Activated CD4-positive, alpha-beta T cell treated with anti-CD3 and anti-CD28 coated beads, Interleukin-2, amount 50 U/mL, for 16 hours (primary cell): Measurements from ENCODE around the gene PCDHGB6.
"Not testable (repeated sequence)": the region's sequence is repeated elsewhere in the genome, so short reads cannot be mapped to it uniquely, and the experiment has no call there.

Source experiments
- DNase-seq: peaks from one replicate; pipeline ENCODE4 v3.0.0-alpha.2; 2020

PCDHGB6 gene

DNA sequence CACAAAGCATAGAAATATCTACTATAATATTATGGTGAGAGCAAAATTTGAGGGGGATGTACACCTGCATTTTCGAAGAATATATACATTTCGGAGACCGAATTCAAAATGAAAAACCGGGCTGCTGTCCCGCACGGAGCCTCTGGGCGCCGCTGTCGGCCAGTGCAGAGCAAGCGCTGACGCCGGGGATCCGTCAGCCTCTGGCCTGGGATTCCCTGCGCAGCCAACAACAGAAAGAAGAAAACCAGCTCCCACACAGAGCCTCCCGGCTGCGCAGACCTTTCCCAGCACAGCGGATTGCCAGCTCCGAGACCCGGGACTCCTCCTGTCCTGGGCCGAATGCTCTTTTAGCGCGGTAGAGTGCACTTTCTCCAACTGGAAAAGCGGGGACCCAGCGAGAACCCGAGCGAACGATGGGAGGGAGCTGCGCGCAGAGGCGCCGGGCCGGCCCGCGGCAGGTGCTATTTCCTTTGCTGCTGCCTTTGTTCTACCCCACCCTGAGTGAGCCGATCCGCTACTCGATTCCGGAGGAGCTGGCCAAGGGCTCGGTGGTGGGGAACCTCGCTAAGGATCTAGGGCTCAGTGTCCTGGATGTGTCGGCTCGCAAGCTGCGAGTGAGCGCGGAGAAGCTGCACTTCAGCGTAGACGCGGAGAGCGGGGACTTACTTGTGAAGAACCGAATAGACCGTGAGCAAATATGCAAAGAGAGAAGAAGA, at the start of gene PCDHGB6:
Gene PCDHGB6, plus strand, starts transcription at position 232 of the 716 bp plus-strand sequence. Its CDS starts 182 bp downstream, at position 414.
- peak; percentile 31 for DNase-seq

- DNase-seq = no peak
Observed at GRCh38 chr5:141359790-141360426, 47.9 kb upstream of the PCDHGB6 start, which contains the start of gene PCDHGB2. TSS of gene PCDHGB2 (plus strand) at chr5:141359994. CDS start at chr5:141360136, 142 bp downstream.

GRCh38 chr5:141360685-141361084, 47.1 kb upstream of the PCDHGB6 start:
- DNase-seq = no peak

GRCh38 chr5:141362719-141363118, 45.1 kb upstream of the PCDHGB6 start:
- DNase-seq = no peak

DNA sequence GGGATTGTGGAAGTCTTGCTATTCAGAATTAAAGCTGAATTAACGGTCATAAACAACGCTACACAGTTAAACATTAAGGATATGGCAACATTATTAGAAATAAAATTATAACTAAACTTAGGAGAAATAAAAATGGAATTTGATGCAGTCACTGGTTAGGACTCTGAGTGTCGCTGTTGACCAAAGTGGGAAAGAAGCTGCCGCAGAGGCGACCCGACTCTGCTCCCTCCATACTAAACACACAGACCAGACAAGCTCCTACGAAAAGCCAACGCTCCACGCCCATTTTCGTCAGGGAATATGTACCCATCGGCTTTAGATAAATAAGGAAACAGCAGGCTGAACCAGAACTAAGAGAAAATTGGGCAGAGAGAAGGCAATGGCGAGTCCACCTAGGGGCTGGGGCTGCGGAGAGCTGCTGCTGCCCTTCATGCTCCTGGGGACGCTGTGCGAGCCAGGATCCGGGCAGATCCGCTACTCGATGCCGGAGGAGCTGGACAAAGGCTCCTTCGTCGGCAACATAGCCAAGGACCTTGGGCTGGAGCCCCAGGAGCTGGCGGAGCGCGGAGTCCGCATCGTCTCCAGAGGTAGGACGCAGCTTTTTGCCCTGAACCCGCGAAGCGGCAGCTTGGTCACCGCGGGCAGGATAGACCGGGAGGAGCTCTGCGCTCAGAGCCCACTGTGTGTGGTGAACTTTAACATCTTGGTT, 43.7 kb upstream of the PCDHGB6 start, which contains the start of gene PCDHGA5:
Gene PCDHGA5, plus strand, starts transcription at position 211 of the 709 bp plus-strand sequence. Its CDS starts 169 bp downstream, at position 380.
- DNase-seq = no peak

DNA sequence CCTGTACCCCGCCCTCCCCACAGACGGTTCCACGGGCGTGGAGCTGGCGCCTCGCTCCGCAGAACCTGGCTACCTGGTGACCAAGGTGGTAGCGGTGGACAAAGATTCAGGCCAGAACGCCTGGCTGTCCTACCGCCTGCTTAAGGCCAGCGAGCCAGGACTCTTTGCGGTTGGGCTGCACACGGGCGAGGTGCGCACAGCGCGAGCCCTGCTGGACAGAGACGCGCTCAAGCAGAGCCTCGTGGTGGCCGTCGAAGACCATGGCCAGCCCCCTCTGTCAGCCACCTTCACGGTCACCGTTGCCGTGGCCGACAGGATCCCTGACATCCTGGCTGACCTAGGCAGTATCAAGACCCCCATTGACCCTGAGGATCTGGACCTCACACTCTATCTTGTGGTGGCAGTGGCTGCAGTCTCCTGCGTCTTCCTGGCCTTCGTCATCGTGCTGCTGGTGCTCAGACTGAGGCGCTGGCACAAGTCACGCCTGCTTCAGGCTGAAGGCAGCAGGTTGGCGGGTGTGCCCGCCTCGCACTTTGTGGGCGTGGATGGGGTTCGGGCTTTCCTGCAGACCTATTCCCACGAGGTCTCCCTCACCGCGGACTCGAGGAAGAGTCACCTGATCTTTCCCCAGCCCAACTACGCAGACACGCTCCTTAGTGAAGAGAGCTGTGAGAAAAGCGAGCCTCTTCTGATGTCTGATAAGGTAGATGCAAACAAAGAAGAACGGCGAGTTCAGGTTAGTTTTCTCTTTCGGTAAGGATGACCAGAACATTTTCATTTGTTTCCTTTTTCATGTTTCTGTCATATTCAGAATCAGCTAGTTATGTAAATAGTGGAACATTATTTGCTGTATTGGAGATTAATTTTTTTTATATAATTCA, 41.6 kb upstream of the PCDHGB6 start:
- no peak for DNase-seq

DNA sequence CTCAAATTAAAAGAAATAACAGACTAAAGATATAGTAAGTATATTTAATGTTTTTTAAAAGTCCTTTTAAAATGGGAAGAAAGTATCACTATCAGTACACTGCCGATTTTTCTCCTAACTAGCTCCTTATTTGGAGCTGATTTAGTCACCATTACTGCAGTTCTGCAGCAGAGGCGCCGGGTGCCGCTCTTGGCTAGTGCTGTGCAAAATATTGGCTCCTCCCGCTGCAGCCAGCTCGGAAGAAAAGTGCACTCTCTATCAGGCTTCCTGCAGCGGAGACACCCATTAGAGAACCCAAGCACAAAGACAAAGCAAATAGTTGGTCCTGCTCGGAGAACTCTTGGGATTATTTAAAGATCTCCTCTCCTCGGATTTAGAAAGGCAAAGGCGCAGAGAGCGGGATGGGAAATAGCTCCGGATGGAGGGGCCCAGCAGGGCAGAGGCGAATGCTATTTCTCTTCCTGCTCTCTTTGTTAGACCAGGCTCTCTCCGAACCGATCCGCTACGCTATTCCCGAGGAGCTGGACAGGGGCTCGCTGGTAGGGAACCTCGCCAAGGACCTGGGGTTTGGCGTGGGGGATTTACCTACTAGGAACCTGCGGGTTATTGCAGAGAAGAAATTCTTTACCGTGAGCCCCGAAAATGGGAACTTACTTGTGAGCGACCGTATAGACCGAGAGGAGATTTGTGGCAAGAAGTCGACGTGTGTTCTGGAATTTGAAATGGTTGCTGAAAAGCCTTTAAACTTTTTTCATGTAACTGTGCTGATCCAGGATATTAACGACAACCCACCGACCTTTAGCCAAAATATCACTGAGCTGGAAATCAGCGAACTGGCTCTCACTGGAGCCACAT, 37.6 kb upstream of the PCDHGB6 start, which contains the start of gene PCDHGB3:
Gene PCDHGB3, plus strand, starts transcription at position 249 of the 855 bp plus-strand sequence. Its CDS starts 153 bp downstream, at position 402.
- DNase-seq = peak; percentile 32

DNA sequence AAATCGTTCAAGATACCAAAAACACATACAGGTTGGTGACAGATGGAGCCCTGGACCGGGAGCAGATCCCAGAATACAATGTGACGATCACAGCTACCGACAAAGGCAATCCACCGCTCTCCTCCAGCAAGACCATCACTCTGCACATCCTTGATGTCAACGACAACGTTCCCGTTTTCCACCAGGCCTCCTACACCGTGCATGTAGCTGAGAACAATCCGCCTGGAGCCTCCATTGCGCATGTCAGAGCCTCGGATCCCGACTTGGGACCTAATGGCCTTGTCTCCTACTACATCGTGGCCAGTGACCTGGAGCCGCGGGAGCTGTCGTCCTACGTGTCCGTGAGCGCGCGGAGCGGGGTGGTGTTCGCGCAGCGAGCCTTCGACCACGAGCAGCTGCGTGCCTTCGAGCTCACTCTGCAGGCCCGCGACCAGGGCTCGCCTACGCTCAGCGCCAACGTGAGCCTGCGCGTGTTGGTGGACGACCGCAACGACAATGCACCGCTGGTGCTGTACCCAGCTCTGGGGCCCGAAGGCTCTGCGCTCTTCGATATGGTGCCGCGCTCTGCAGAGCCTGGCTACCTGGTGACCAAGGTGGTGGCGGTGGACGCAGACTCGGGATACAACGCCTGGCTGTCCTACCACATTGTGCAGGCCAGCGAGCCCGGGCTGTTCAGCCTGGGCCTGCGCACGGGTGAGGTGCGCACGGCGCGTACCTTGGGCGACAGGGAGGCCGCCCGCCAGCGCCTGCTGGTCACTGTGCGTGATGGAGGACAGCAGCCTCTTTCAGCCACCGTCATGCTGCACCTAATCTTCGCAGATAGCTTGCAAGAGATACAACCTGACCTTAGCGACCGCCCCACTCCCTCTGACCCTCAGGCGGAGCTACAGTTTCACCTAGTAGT, 36.0 kb upstream of the PCDHGB6 start:
- DNase-seq = no peak

- peak; percentile 6 for DNase-seq
Observed at GRCh38 chr5:141373673-141374317, 34.0 kb upstream of the PCDHGB6 start, which contains the start of gene PCDHGA6. TSS of gene PCDHGA6 (plus strand) at chr5:141373891. CDS start at chr5:141374084, 193 bp downstream.

DNA sequence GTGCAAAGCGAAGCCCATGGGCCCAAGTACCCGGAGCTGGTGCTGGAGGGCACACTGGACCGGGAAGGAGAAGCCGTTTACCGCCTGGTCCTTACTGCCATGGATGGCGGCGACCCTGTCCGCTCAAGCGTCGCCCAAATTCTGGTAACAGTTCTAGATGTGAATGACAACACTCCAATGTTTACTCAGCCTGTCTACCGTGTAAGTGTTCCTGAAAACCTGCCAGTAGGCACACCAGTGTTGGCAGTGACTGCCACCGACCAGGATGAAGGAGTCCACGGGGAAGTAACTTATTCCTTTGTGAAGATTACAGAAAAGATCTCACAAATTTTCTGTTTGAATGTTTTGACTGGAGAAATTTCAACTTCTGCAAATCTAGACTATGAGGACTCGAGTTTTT, 33.2 kb upstream of the PCDHGB6 start:
- DNase-seq = no peak

DNA sequence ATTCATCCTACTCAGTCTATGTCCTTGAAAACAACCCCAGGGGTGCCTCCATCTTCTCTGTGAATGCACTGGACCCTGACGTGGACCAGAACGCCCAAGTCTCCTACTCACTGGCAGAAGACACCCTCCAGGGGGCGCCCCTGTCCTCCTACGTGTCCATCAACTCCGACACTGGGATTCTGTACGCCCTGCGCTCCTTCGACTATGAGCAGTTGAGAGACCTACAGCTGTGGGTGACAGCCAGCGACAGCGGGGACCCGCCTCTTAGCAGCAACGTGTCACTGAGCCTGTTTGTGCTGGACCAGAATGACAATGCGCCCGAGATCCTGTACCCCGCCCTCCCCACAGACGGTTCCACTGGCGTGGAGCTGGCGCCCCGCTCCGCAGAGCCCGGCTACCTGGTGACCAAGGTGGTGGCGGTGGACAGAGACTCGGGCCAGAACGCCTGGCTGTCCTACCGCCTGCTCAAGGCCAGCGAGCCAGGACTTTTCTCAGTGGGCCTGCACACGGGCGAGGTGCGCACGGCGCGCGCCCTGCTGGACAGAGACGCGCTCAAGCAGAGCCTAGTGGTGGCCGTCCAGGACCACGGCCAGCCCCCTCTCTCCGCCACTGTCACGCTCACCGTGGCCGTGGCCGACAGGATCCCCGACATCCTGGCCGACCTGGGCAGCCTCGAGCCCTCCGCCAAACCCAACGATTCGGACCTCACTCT, 32.2 kb upstream of the PCDHGB6 start:
- DNase-seq = not testable (repeated sequence)

GRCh38 chr5:141382469-141383294, 25.1 kb upstream of the PCDHGB6 start, which contains the start of gene PCDHGA7:
TSS of gene PCDHGA7 (plus strand) at chr5:141382742. CDS start at chr5:141382900, 158 bp downstream.
- no peak for DNase-seq

GRCh38 chr5:141383345-141383744, 24.5 kb upstream of the PCDHGB6 start:
- DNase-seq = no peak

DNA sequence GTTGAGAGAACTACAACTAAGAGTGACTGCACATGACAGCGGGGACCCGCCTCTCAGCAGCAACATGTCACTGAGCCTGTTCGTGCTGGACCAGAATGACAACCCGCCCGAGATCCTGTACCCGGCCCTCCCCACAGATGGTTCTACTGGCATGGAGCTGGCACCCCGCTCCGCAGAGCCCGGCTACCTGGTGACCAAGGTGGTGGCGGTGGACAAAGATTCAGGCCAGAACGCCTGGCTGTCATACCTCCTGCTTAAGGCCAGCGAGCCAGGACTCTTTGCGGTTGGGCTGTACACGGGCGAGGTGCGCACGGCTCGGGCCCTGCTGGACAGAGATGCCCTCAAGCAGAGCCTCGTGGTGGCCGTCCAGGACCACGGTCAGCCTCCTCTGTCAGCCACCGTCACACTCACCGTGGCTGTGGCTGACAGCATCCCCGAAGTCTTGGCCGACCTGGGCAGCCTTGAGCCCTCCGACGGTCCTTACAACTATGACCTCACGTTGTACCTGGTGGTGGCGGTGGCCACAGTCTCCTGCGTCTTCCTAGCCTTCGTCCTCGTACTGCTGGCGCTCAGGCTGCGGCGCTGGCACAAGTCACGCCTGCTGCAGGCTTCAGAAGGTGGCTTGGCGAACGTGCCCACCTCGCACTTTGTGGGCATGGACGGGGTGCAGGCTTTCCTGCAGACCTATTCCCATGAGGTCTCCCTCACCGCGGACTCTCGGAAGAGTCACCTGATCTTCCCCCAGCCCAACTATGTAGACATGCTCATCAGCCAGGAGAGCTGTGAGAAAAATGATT, 23.2 kb upstream of the PCDHGB6 start:
- DNase-seq = no peak

DNA sequence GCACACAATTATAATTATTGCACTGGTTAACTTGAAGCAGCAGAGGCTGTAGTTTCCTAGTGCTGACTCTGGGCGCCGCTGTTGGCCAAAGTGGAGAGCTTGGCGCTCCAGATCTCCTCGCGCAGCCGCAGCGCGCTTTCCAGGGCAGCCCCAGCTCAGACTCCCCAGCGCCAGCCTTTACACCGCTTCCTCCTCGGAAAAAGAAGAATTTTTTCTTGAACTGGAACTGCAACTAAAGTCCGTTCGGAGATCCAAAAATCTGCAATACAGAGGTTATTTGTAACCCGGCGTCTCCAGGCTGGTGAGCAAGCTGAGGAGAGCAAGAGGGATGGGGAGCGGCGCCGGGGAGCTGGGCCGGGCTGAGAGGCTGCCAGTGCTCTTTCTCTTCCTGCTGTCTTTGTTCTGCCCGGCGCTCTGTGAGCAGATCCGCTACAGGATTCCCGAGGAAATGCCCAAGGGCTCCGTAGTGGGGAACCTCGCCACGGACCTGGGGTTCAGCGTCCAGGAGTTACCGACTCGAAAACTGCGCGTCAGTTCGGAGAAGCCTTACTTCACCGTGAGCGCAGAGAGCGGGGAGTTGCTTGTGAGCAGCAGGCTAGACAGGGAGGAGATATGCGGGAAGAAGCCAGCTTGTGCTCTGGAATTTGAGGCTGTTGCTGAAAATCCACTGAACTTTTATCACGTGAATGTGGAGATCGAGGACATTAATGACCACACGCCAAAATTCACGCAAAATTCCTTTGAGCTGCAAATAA, 20.1 kb upstream of the PCDHGB6 start, which contains the start of gene PCDHGB4:
Gene PCDHGB4, plus strand, starts transcription at position 142 of the 755 bp plus-strand sequence. Its CDS starts 187 bp downstream, at position 329.
- peak; percentile 26 for DNase-seq

GRCh38 chr5:141388661-141389060, 19.2 kb upstream of the PCDHGB6 start:
- no peak for DNase-seq
